ENCODE results near the gene AXL.

The AXL gene

DNA sequence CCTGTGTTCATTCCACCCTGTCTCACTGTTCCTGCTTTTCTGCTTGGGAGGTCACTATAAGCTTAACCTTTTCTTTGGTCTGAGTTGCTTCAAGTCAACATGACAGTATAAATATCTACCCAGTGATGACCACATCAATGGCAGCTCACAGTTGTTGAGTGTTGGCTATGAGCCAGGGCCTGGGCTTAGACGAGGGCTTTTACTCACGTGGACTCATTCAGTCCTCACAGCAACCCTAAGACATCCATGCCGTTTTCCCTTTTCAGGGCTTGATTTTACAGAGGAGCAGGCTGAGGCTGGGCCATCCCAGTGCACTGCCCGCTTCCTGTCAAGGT lies 80.7 kb downstream of the AXL start:
- H3K9me3 ChIP-seq (ENCODE audit: insufficient read depth, low read length), result no peaks in the 10 kb centered on the region
- no peaks in the 10 kb centered on the region for H3K27me3 ChIP-seq (ENCODE audit: low read depth, low read length)
- H2AFZ ChIP-seq (ENCODE audit: low read depth, low read length), result no peak overlapping the region
- no peak overlapping the region for H3K4me3 ChIP-seq (ENCODE audit: low read length)
- H3K4me2 ChIP-seq (ENCODE audit: low read length), result no peak overlapping the region
- H3K9ac ChIP-seq (ENCODE audit: low read length), result no peak overlapping the region
- no peak overlapping the region for H3K27ac ChIP-seq (ENCODE audit: low read length)
- peaks cover 41% of the 10 kb centered on the region for H3K4me1 ChIP-seq (ENCODE audit: low read length)
- H3K36me3 ChIP-seq (replicated peaks; ENCODE audit: low read depth, low read length), result peaks cover 92% of the 10 kb centered on the region
- peaks cover 40% of the 10 kb centered on the region for H3K79me2 ChIP-seq (ENCODE audit: low read length)
- TF ChIP-seq EZH2phosphoT487 (IDR thresholded peaks at IDR 0.05; ENCODE audit: low read depth) (no peak), CTCF (IDR thresholded peaks at IDR 0.05; ENCODE audit: low read depth, low read length) (no peak)
- no peaks in the 10 kb centered on the region for H4K20me1 ChIP-seq (ENCODE audit: insufficient read depth, low read length)

DNA sequence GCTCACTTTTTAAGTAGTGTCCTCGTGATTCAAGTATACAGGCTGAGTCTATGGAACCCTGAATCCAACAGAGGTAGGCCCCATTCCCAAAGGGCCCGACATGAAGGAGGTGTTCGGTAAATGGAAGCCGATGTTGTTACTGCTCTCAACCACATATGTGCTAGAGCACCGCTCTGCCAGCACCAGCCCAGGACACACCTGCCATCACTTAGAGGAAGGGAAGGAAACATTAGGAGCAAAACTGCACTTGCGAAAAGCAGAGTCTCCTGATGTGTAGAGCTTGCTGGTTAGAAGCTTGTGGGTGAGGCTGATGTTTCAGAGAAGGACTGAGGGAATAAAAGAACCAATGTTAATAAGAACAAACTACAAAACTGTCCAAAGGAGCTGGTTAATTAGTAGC lies 81.5 kb downstream of the AXL start:
- Histone ChIP-seq H2AFZ (ENCODE audit: low read depth, low read length) (no peak overlapping the region), H3K27me3 (ENCODE audit: low read depth, low read length) (no peaks in the 10 kb centered on the region), H3K4me1 (ENCODE audit: low read length) (peaks cover 34% of the 10 kb centered on the region), H3K4me2 (ENCODE audit: low read length) (no peak overlapping the region), H3K4me3 (ENCODE audit: low read length) (no peak overlapping the region), H3K27ac (ENCODE audit: low read length) (no peak overlapping the region), H3K9ac (ENCODE audit: low read length) (no peak overlapping the region), H3K36me3 (replicated peaks; ENCODE audit: low read depth, low read length) (peaks cover 92% of the 10 kb centered on the region), H3K9me3 (ENCODE audit: insufficient read depth, low read length) (no peaks in the 10 kb centered on the region), H3K79me2 (ENCODE audit: low read length) (peaks cover 40% of the 10 kb centered on the region), H4K20me1 (ENCODE audit: insufficient read depth, low read length) (no peaks in the 10 kb centered on the region)
- no peak for TF ChIP-seq EZH2phosphoT487 (IDR thresholded peaks at IDR 0.05; ENCODE audit: low read depth)
- TF ChIP-seq CTCF (IDR thresholded peaks at IDR 0.05; ENCODE audit: low read depth, low read length), result no peak

GRCh38 chr19:41302624-41303351 lies 83.8 kb downstream of the AXL start:
- H3K27ac ChIP-seq (ENCODE audit: low read length), result no peak overlapping the region
- no peaks in the 10 kb centered on the region for H4K20me1 ChIP-seq (ENCODE audit: insufficient read depth, low read length)
- H3K4me2 ChIP-seq (ENCODE audit: low read length), result no peak overlapping the region
- TF ChIP-seq EZH2phosphoT487 (IDR thresholded peaks at IDR 0.05; ENCODE audit: low read depth), result no peak
- TF ChIP-seq CTCF (IDR thresholded peaks at IDR 0.05; ENCODE audit: low read depth, low read length), result no peak
- no peaks in the 10 kb centered on the region for H3K9me3 ChIP-seq (ENCODE audit: insufficient read depth, low read length)
- H3K9ac ChIP-seq (ENCODE audit: low read length), result no peak overlapping the region
- peaks cover 93% of the 10 kb centered on the region for H3K36me3 ChIP-seq (replicated peaks; ENCODE audit: low read depth, low read length)
- no peak overlapping the region for H3K4me3 ChIP-seq (ENCODE audit: low read length)
- H3K79me2 ChIP-seq (ENCODE audit: low read length), result peaks cover 23% of the 10 kb centered on the region
- no peaks in the 10 kb centered on the region for H3K27me3 ChIP-seq (ENCODE audit: low read depth, low read length)
- H2AFZ ChIP-seq (ENCODE audit: low read depth, low read length), result no peak overlapping the region
- H3K4me1 ChIP-seq (ENCODE audit: low read length), result peaks cover 20% of the 10 kb centered on the region

- Histone ChIP-seq H3K36me3 (replicated peaks; ENCODE audit: low read depth, low read length) (peaks cover 85% of the 10 kb centered on the region), H3K4me2 (ENCODE audit: low read length) (no peak overlapping the region), H3K4me3 (ENCODE audit: low read length) (no peak overlapping the region), H3K27me3 (ENCODE audit: low read depth, low read length) (no peaks in the 10 kb centered on the region), H3K79me2 (ENCODE audit: low read length) (peaks cover 12% of the 10 kb centered on the region), H2AFZ (ENCODE audit: low read depth, low read length) (no peak overlapping the region), H3K27ac (ENCODE audit: low read length) (no peak overlapping the region), H4K20me1 (ENCODE audit: insufficient read depth, low read length) (no peaks in the 10 kb centered on the region), H3K9me3 (ENCODE audit: insufficient read depth, low read length) (no peaks in the 10 kb centered on the region), H3K4me1 (ENCODE audit: low read length) (peaks cover 19% of the 10 kb centered on the region), H3K9ac (ENCODE audit: low read length) (no peak overlapping the region)
- TF ChIP-seq CTCF (IDR thresholded peaks at IDR 0.05; ENCODE audit: low read depth, low read length) (no peak), EZH2phosphoT487 (IDR thresholded peaks at IDR 0.05; ENCODE audit: low read depth) (no peak)
Observed at GRCh38 chr19:41303954-41304353, 84.9 kb downstream of the AXL start.

Measured in OCI-LY3 (cell line).